ENCODE data around the gene FAM234A.

The FAM234A gene

GRCh38 chr16:281660-282255 is 47.1 kb downstream of the FAM234A start:
- DNase-seq (ENCODE audit: low spot score), result peak; percentile 33

DNA sequence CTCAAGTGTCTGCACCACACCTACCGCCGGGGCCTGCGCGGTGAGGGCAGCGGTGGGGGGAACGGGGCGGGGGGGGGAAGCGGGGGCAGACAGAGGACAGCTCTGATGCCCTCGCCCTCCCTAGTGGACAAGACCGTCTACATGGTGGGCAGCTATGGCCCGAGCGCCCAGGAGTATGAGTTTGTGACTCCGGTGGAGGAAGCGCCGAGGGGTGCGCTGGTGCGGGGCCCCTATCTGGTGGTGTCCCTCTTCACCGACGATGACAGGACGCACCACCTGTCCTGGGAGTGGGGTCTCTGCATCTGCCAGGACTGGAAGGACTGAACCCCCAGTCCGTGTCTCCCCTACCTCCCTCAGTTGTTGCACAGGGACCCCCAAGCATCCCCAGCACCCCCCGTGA is 47.9 kb downstream of the FAM234A start:
- DNase-seq (ENCODE audit: low spot score), result no peak

DNA sequence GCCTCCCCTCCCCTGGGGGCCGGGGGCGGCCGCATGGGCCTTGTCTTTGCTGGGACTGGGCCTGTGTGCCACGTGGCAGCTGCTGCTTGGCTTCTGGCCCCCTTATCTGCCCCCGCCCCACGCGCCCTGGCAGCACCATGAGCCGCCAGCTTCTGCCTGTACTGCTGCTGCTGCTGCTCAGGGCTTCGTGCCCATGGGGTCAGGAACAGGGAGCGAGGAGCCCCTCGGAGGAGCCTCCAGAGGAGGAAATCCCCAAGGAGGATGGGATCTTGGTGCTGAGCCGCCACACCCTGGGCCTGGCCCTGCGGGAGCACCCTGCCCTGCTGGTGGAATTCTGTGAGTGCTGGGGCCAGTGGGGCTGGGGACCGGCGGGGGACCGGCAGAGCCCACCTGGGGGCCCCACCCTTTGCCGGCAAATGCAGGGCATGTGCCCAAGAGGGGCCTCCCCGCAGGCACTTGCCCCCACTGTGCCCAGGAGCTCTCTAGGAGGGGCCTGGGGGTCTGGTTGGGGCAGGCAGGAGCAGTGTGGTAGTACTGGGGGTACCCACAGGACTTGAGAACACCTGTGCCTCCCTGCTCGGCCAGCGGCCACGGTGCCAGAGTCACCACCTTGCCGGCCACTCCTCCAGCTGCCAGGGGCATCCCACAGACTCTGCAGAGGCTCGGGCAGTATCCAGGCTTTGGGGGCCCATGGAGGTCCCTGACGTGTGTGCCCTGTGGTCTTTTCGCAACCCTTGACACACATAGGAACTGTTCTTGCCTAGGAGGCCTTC is 48.6 kb downstream of the FAM234A start, which contains the start of gene PDIA2:
Gene PDIA2 (plus strand): TSS at position 132 of the 773 bp plus-strand sequence. CDS start 6 bp downstream, at position 138.
- no peak for DNase-seq (ENCODE audit: low spot score)

- no peak for DNase-seq (ENCODE audit: low spot score)
These were observed 49.8 kb downstream of the FAM234A start for GRCh38 chr16:284204-285120.

GRCh38 chr16:285146-286055 is 50.8 kb downstream of the FAM234A start:
- no peak for DNase-seq (ENCODE audit: low spot score)

DNA sequence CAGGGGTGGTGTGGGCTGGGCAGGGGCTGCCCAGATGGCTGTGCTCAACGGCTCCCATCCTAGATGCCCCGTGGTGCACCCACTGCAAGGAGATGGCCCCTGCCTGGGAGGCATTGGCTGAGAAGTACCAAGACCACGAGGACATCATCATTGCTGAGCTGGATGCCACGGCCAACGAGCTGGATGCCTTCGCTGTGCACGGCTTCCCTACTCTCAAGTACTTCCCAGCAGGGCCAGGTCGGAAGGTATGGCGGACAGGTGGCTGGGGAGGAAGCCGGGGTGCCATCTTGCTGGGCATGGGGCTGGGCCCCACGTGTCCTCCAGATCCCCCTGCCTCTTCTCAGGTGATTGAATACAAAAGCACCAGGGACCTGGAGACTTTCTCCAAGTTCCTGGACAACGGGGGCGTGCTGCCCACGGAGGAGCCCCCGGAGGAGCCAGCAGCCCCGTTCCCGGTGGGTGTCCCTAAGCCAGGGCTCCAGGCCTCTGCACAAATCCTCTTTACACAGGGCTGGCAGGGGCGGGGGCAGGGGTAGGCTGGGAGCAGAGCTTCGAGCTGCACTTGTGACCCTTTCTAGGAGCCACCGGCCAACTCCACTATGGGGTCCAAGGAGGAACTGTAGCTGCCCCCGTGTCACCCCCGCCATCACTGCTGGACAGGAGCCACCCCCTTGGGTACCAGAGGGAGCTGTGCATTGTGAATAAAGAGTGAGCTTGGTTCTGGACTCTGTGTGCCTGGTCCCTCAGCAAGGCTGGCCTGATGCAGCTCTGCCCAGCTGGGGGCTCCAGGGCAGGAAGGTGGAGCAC is 52.1 kb downstream of the FAM234A start:
- no peak for DNase-seq (ENCODE audit: low spot score)

DNA sequence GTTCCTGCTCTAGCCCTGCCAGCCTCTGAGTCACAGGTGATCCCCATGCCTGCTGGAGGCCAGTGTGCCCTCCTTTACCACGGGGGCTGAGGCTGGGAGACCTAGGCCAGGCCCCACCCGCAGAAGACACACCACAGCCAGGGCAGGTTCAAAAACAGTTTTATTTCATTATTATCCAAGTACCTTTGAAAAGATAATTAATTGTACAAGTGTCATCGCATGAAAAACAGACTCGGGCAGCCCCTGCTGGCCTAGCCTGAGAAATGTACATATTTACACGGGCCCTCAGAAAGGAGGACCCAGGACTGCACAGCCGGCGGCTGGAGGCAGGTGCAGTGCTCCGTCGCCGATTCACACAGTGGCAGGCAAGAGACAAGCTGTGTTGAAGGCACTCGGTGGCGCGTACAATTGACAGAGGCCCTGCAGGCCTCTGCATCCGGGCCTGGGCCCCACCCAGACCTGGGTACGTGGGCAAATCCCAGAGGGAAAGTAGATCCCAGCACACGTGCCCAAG is 52.7 kb downstream of the FAM234A start:
- DNase-seq (ENCODE audit: low spot score), result peak; percentile 41

GRCh38 chr16:287981-288920 is 53.6 kb downstream of the FAM234A start:
- DNase-seq (ENCODE audit: low spot score), result no peak

GRCh38 chr16:289395-289997 is 54.9 kb downstream of the FAM234A start:
- DNase-seq (ENCODE audit: low spot score), result no peak

- no peak for DNase-seq (ENCODE audit: low spot score)
These were observed 55.5 kb downstream of the FAM234A start for GRCh38 chr16:290015-290680.

DNA sequence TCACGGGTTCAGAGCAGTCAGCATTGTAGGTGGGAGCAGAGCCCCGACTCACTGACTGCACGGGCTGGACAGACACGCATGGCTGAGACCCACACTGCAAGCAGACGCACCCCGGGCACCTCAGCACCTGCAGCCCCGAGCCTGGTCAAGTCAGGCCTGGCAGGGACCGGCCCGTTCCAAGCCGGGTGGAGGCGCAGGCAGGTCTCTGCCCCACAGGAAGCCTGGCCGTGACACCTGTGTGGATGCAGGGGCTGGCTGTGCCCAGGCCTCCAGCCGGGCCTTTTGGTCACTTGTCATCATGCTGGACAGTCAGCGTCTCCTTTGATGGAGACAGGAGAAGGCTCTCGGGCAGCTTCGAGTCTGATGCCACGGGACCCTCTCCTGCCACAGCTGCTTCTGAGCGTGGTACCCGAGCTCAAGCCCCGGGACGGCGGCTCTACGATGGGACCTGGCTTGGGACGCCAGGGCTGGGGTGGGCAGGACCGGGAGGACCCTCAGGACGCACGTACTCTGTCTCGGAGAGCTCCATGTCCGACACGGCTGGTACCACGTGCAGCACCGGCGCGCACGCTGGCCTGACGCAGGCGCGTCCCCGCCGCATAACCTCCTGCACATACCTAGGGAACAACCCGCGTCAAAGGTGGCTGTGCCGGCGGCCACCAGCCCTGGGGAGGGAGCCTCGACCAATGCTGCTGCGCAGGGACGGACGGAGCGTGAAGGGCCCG is 56.2 kb downstream of the FAM234A start:
- DNase-seq (ENCODE audit: low spot score), result no peak

DNA sequence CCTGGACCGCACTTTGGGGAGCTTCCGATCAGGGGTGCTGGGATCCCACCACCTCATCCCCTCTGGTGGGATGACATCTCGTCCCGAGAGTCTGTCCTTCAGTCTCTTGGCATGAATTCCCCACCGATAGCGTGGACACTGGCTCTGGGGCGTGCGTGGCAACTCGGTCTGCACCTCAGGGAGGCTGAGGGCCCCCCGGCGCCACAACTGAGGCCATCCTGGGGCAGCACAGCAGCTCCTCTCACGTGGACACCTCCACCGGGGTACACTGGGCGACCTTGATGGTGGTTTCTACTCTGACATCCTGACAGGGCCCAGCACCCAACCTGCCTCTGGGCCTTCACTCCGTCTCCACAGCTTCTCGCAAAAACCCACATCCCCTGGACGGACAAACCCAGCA is 56.9 kb downstream of the FAM234A start:
- no peak for DNase-seq (ENCODE audit: low spot score)

DNA sequence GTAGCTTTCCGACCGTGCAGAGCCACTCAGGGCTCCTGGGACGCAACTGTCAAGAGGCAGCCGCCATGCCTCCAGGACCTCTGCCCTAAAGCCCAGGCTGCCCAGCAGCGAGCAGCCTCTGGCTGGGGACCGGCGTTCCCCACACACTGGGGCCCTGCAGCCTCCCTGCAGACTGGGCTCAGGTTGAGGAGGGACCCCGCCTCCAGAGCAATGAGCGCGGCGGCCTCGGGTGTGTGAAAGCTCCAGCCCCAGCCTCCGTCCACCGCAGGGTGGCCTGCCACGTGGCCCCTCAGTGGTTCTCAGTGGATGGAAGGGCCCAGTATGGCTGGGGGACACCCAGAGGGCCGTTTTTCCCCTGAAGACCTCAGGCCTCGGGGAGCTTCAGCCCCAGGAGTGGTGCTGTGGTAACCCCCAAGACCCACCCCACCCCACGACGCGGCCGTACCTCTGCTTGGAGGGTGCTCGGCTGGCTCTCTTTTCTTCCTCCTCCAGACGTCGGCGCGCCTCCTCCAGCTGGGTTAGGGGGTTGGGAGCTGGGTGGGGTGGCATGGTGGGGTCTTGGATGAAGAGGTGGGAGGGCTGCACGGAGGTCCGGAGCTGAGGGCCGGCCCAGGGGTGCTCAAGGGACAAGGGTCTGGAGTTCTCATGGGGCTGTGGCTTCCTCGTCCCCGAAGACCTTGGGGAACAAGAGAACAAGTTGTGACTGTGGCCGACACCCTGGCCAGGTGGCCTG is 58.6 kb downstream of the FAM234A start:
- no peak for DNase-seq (ENCODE audit: low spot score)

- no peak for DNase-seq (ENCODE audit: low spot score)
These were observed 61.7 kb downstream of the FAM234A start for GRCh38 chr16:296276-296675.

GRCh38 chr16:296806-297510 is 62.3 kb downstream of the FAM234A start:
- no peak for DNase-seq (ENCODE audit: low spot score)

- no peak for DNase-seq (ENCODE audit: low spot score)
These were observed 63.2 kb downstream of the FAM234A start for GRCh38 chr16:297832-298231.
